Measurements from ENCODE around the gene NDUFA8. TPM values are rescaled to one million over a fixed set of nuclear protein-coding genes. Genes with fewer than 3 reads are reported as not detected.

Gene NDUFA8
- total RNA-seq, 2 experiments from 2014 or later, result 40.5 to 42.2 TPM

- ATAC-seq, result no peak
- POLR2A ChIA-PET, result no interaction called here
Measured at GRCh38 chr9:122145592-122145863, 14.1 kb downstream of the NDUFA8 start.

GRCh38 chr9:122144836-122145591, 14.6 kb downstream of the NDUFA8 start:
- ChIA-PET CTCF (interaction anchor here (0.8 to 2.8 kb wide), 8 partner anchors 9 to 205 kb away, joined by 3 to 36 read pairs (median 8); no protein-coding TSS in a partner anchor), POLR2A (no interaction called here)
- peaks cover 30% of the 10 kb centered on the region for H3K36me3 Mint-ChIP-seq (ENCODE audit: low read depth)
- ATAC-seq (no peak), DNase-seq (no peak)
- no peak overlapping the region for H3K27ac Mint-ChIP-seq
- no peaks in the 10 kb centered on the region for H3K9me3 Mint-ChIP-seq (ENCODE audit: insufficient read depth)
- H3K4me1 Mint-ChIP-seq (ENCODE audit: low read depth), result peaks cover 2% of the 10 kb centered on the region
- H3K4me3 Mint-ChIP-seq, result no peak overlapping the region
- H3K27me3 Mint-ChIP-seq (ENCODE audit: low read depth), result no peaks in the 10 kb centered on the region

More at GRCh38 chr9:122145592-122145863, 14.1 kb downstream of the NDUFA8 start:
- Mint-ChIP-seq H3K9me3 (ENCODE audit: insufficient read depth) (no peaks in the 10 kb centered on the region), H3K27me3 (ENCODE audit: low read depth) (no peaks in the 10 kb centered on the region), H3K4me1 (ENCODE audit: low read depth) (peaks cover 2% of the 10 kb centered on the region), H3K27ac (no peak overlapping the region), H3K4me3 (no peak overlapping the region), H3K36me3 (ENCODE audit: low read depth) (peaks cover 32% of the 10 kb centered on the region)
- CTCF ChIA-PET, result interaction anchor here (0.8 to 2.8 kb wide), 8 partner anchors 9 to 205 kb away, joined by 3 to 36 read pairs (median 8); no protein-coding TSS in a partner anchor
- DNase-seq, result no peak

- Mint-ChIP-seq H3K9me3 (ENCODE audit: insufficient read depth) (no peaks in the 10 kb centered on the region), H3K36me3 (ENCODE audit: low read depth) (peaks cover 26% of the 10 kb centered on the region), H3K4me1 (ENCODE audit: low read depth) (peaks cover 2% of the 10 kb centered on the region), H3K4me3 (no peak overlapping the region), H3K27ac (no peak overlapping the region), H3K27me3 (ENCODE audit: low read depth) (no peaks in the 10 kb centered on the region)
- POLR2A ChIA-PET, result no interaction called here
- CTCF ChIA-PET, result interaction anchor here (1.8 to 2.8 kb wide), 2 partner anchors 14 to 19 kb away, joined by 9 to 36 read pairs; no protein-coding TSS in a partner anchor
- DNase-seq, result no peak
- no peak for ATAC-seq
Measured at GRCh38 chr9:122143876-122144405, 15.6 kb downstream of the NDUFA8 start.

GRCh38 chr9:122143296-122143695, 16.3 kb downstream of the NDUFA8 start:
- H3K27me3 Mint-ChIP-seq (ENCODE audit: low read depth), result no peaks in the 10 kb centered on the region
- DNase-seq, result no peak
- no peak overlapping the region for H3K27ac Mint-ChIP-seq
- peaks cover 2% of the 10 kb centered on the region for H3K4me1 Mint-ChIP-seq (ENCODE audit: low read depth)
- peaks cover 26% of the 10 kb centered on the region for H3K36me3 Mint-ChIP-seq (ENCODE audit: low read depth)
- no peak overlapping the region for H3K4me3 Mint-ChIP-seq
- ATAC-seq, result no peak
- POLR2A ChIA-PET, result no interaction called here
- no peaks in the 10 kb centered on the region for H3K9me3 Mint-ChIP-seq (ENCODE audit: insufficient read depth)
- CTCF ChIA-PET, result interaction anchor here (0.7 kb wide), 1 partner anchor 586 kb away, joined by 3 read pairs; no protein-coding TSS in a partner anchor

GRCh38 chr9:122141671-122142070, 17.9 kb downstream of the NDUFA8 start:
- no peaks in the 10 kb centered on the region for H3K27me3 Mint-ChIP-seq (ENCODE audit: low read depth)
- no peak for ATAC-seq
- H3K9me3 Mint-ChIP-seq (ENCODE audit: insufficient read depth), result no peaks in the 10 kb centered on the region
- H3K4me1 Mint-ChIP-seq (ENCODE audit: low read depth), result peaks cover 2% of the 10 kb centered on the region
- ChIA-PET CTCF (no interaction called here), POLR2A (no interaction called here)
- no peak overlapping the region for H3K4me3 Mint-ChIP-seq
- no peak for DNase-seq
- peaks cover 19% of the 10 kb centered on the region for H3K36me3 Mint-ChIP-seq (ENCODE audit: low read depth)
- no peak overlapping the region for H3K27ac Mint-ChIP-seq

- CTCF ChIA-PET, result interaction anchor here (2.1 to 3.2 kb wide), 2 partner anchors 15 to 42 kb away, joined by 9 to 14 read pairs; no protein-coding TSS in a partner anchor
- H3K27ac Mint-ChIP-seq, result no peak overlapping the region
- DNase-seq (no peak), ATAC-seq (no peak)
- H3K36me3 Mint-ChIP-seq (ENCODE audit: low read depth), result peaks cover 17% of the 10 kb centered on the region
- no peak overlapping the region for H3K4me3 Mint-ChIP-seq
- POLR2A ChIA-PET, result no interaction called here
- no peaks in the 10 kb centered on the region for H3K9me3 Mint-ChIP-seq (ENCODE audit: insufficient read depth)
- no peaks in the 10 kb centered on the region for H3K27me3 Mint-ChIP-seq (ENCODE audit: low read depth)
- peaks cover 2% of the 10 kb centered on the region for H3K4me1 Mint-ChIP-seq (ENCODE audit: low read depth)
Measured at GRCh38 chr9:122140368-122141193, 19.0 kb downstream of the NDUFA8 start.

- H3K27me3 Mint-ChIP-seq (ENCODE audit: low read depth), result no peaks in the 10 kb centered on the region
- ATAC-seq (no peak), DNase-seq (no peak)
- H3K36me3 Mint-ChIP-seq (ENCODE audit: low read depth), result peaks cover 7% of the 10 kb centered on the region
- peaks cover 2% of the 10 kb centered on the region for H3K4me1 Mint-ChIP-seq (ENCODE audit: low read depth)
- POLR2A ChIA-PET, result no interaction called here
- no peak overlapping the region for H3K4me3 Mint-ChIP-seq
- no peak overlapping the region for H3K27ac Mint-ChIP-seq
- CTCF ChIA-PET, result interaction anchor here (2.1 to 3.2 kb wide), 2 partner anchors 13 to 40 kb away, joined by 9 to 14 read pairs; no protein-coding TSS in a partner anchor
- H3K9me3 Mint-ChIP-seq (ENCODE audit: insufficient read depth), result no peaks in the 10 kb centered on the region
Measured at GRCh38 chr9:122138560-122139268, 20.9 kb downstream of the NDUFA8 start.

- Mint-ChIP-seq H3K27ac (no peak overlapping the region), H3K4me3 (no peak overlapping the region), H3K4me1 (ENCODE audit: low read depth) (no peaks in the 10 kb centered on the region), H3K9me3 (ENCODE audit: insufficient read depth) (no peaks in the 10 kb centered on the region), H3K36me3 (ENCODE audit: low read depth) (no peaks in the 10 kb centered on the region), H3K27me3 (ENCODE audit: low read depth) (peaks cover 3% of the 10 kb centered on the region)
- ATAC-seq, result no peak
- ChIA-PET POLR2A (no interaction called here), CTCF (interaction anchor here (1.0 to 3.2 kb wide), 6 partner anchors 10 to 215 kb away, joined by 3 to 20 read pairs (median 4); no protein-coding TSS in a partner anchor)
- no peak for DNase-seq
Measured at GRCh38 chr9:122135529-122135859, 24.1 kb downstream of the NDUFA8 start.

- ChIA-PET POLR2A (no interaction called here), CTCF (interaction anchor here (1.0 to 3.2 kb wide), 8 partner anchors 10 to 216 kb away, joined by 3 to 20 read pairs (median 4); no protein-coding TSS in a partner anchor)
- Mint-ChIP-seq H3K36me3 (ENCODE audit: low read depth) (no peaks in the 10 kb centered on the region), H3K4me1 (ENCODE audit: low read depth) (no peaks in the 10 kb centered on the region), H3K9me3 (ENCODE audit: insufficient read depth) (no peaks in the 10 kb centered on the region), H3K27me3 (ENCODE audit: low read depth) (peaks cover 3% of the 10 kb centered on the region), H3K4me3 (no peak overlapping the region), H3K27ac (no peak overlapping the region)
- DNase-seq (no peak), ATAC-seq (no peak)
Measured at GRCh38 chr9:122134822-122135528, 24.6 kb downstream of the NDUFA8 start.

GRCh38 chr9:122133984-122134535, 25.5 kb downstream of the NDUFA8 start:
- Mint-ChIP-seq H3K4me3 (no peak overlapping the region), H3K27ac (no peak overlapping the region), H3K36me3 (ENCODE audit: low read depth) (no peaks in the 10 kb centered on the region), H3K9me3 (ENCODE audit: insufficient read depth) (no peaks in the 10 kb centered on the region), H3K27me3 (ENCODE audit: low read depth) (peaks cover 3% of the 10 kb centered on the region), H3K4me1 (ENCODE audit: low read depth) (no peaks in the 10 kb centered on the region)
- ChIA-PET CTCF (interaction anchor here (1.2 to 3.2 kb wide), 5 partner anchors 9 to 217 kb away, joined by 4 to 20 read pairs (median 10); no protein-coding TSS in a partner anchor), POLR2A (no interaction called here)
- ATAC-seq, result no peak
- DNase-seq, result no peak

Data from activated CD8-positive, alpha-beta T cell treated with anti-CD3 and anti-CD28 coated beads, Interleukin-2, amount 10 ng/mL, durations not matched to agents 7 days and 5 days (primary cell).